HepG2 (cell line): ENCODE measurements around the gene MATN1. TPM values are rescaled to one million over a fixed set of nuclear protein-coding genes. Genes with fewer than 3 reads are reported as not detected.

ENCODE experiments used
- BHLHE40 ChIP-seq: IDR thresholded peaks from 2 replicates; pipeline ENCODE4 v1.6.1; 2011; ENCODE audit warnings: low read length, improper control_type of control experiment
- BRD4 ChIP-seq: sonication (generic); formaldehyde crosslinking; IDR thresholded peaks from 2 replicates; pipeline ENCODE4 v1.4.0; 2020; ENCODE audit warnings: missing genetic modification reagents
- CAMTA2 ChIP-seq: sonication (generic); formaldehyde crosslinking; IDR thresholded peaks from 2 replicates; pipeline ENCODE4 v1.4.0; 2020; ENCODE audit warnings: mild to moderate bottlenecking, missing genetic modification reagents, borderline replicate concordance
- CBFB ChIP-seq: sonication (generic); formaldehyde crosslinking; IDR thresholded peaks from 2 replicates; pipeline ENCODE4 v1.4.0; 2020; ENCODE audit warnings: missing genetic modification reagents
- CEBPB ChIP-seq: IDR thresholded peaks from 2 replicates; pipeline ENCODE4 v1.6.1; 2011; ENCODE audit warnings: low read depth, low read length, improper control_type of control experiment, borderline replicate concordance
- FOXA3 ChIP-seq: IDR thresholded peaks from 2 replicates; pipeline ENCODE4 v1.6.1; 2016; ENCODE audit warnings: missing genetic modification reagents, missing compliant biosample characterization
- HHEX ChIP-seq: IDR thresholded peaks from 2 replicates; pipeline ENCODE4 v1.6.1; 2016; ENCODE audit warnings: control low read depth
- ISX ChIP-seq: sonication (generic); formaldehyde crosslinking; conservative IDR thresholded peaks from 2 replicates; pipeline ENCODE4 v1.5.0; 2020; ENCODE audit warnings: missing genetic modification reagents
- MAFG ChIP-seq: sonication (generic); formaldehyde crosslinking; IDR thresholded peaks from 2 replicates; pipeline ENCODE4 v1.5.1; 2020; ENCODE audit warnings: mild to moderate bottlenecking, missing genetic modification reagents
- RNF2 ChIP-seq: fragments of 450-650 bp; conservative IDR thresholded peaks from 2 replicates; pipeline ENCODE4 v1.6.1; 2016; ENCODE audit warnings: low read depth
- SP1 ChIP-seq, 2 experiments: fragments of 450-650 bp in 1 of 2; sonication (generic) in 1 of 2; formaldehyde crosslinking in 1 of 2; IDR thresholded peaks; 2 replicates each; pipeline versions ENCODE4 v1.4.0 to v1.6.1; 2016 to 2020; ENCODE audit warnings: missing genetic modification reagents in 1 of 2
- YY1 ChIP-seq: IDR thresholded peaks from 2 replicates; pipeline ENCODE4 v1.6.1; 2011; ENCODE audit warnings: low read length, low read depth, moderate library complexity, mild to moderate bottlenecking; ENCODE audit not compliant: insufficient read depth, insufficient replicate concordance
- ZBTB20 ChIP-seq: sonication (generic); formaldehyde crosslinking; IDR thresholded peaks from 2 replicates; pipeline ENCODE4 v1.8.1; 2023; ENCODE audit warnings: missing genetic modification reagents, low read depth, mild to moderate bottlenecking, borderline replicate concordance
- ZMYM2 ChIP-seq: sonication (generic); formaldehyde crosslinking; IDR thresholded peaks from 2 replicates; pipeline ENCODE4 v1.8.0; 2022; ENCODE audit warnings: mild to moderate bottlenecking, missing genetic modification reagents
- ZNF552 ChIP-seq: sonication (generic); formaldehyde crosslinking; IDR thresholded peaks from 2 replicates; pipeline ENCODE4 v1.9.0; 2022; ENCODE audit warnings: missing genetic modification reagents, mild to moderate bottlenecking, borderline replicate concordance
- ZNF775 ChIP-seq: sonication (generic); formaldehyde crosslinking; IDR thresholded peaks from 2 replicates; pipeline ENCODE4 v1.4.0; 2020; ENCODE audit warnings: missing genetic modification reagents, mild to moderate bottlenecking, moderate library complexity, borderline replicate concordance
- ZNF780A ChIP-seq: sonication (generic); formaldehyde crosslinking; IDR thresholded peaks from 2 replicates; pipeline ENCODE4 v1.8.0; 2022; ENCODE audit warnings: mild to moderate bottlenecking, missing genetic modification reagents, moderate library complexity
- polyA plus RNA-seq, 8 experiments: library from polyadenylated mRNA; depleted of rRNA in 3 of 8; stranded (reverse) in 7 of 8; unstranded in 1 of 8; fragments of >200 nt; fragmentation: Illumina TruSeq in 4 of 8; extraction: Trizol in 4 of 8; gene quantifications; 2 replicates each; pipeline versions ENCODE4 v1.2.1 to v1.2.3, GENCODE V29; 2011 to 2016; ENCODE audit warnings: low read depth in 4 of 8, missing spikeins in 1 of 8, mixed read lengths in 1 of 8; ENCODE audit not compliant: insufficient read depth in 1 of 8
- total RNA-seq, 5 experiments: library from RNA; depleted of rRNA; stranded (reverse); fragments of >200 nt; fragmentation: Illumina TruSeq; extraction: Trizol; gene quantifications; 2 replicates each; pipeline ENCODE4 v1.2.3, GENCODE V29; 2016; ENCODE audit warnings: low read depth in 1 of 5
- TF ChIP-seq, protein P1 (sequence below): sonication (generic); formaldehyde crosslinking; IDR thresholded peaks from 2 replicates; pipeline ENCODE4 v1.5.0; 2020; ENCODE audit warnings: mild to moderate bottlenecking, missing genetic modification reagents, borderline replicate concordance
- TF ChIP-seq, protein P2 (sequence below): IDR thresholded peaks from 2 replicates; pipeline ENCODE4 v1.6.1; 2016; ENCODE audit warnings: low read depth, control low read depth
- TF ChIP-seq, protein P3 (sequence below): sonication (generic); formaldehyde crosslinking; IDR thresholded peaks from 2 replicates; pipeline ENCODE4 v1.4.0; 2020; ENCODE audit warnings: missing genetic modification reagents, borderline replicate concordance

The MATN1 gene
- total and polyA plus RNA-seq, 2 of the 13 experiments (the other 11 are each of a cell fraction or from before 2014, with no cell fraction given) = 0.04 to 0.05 TPM

DNA sequence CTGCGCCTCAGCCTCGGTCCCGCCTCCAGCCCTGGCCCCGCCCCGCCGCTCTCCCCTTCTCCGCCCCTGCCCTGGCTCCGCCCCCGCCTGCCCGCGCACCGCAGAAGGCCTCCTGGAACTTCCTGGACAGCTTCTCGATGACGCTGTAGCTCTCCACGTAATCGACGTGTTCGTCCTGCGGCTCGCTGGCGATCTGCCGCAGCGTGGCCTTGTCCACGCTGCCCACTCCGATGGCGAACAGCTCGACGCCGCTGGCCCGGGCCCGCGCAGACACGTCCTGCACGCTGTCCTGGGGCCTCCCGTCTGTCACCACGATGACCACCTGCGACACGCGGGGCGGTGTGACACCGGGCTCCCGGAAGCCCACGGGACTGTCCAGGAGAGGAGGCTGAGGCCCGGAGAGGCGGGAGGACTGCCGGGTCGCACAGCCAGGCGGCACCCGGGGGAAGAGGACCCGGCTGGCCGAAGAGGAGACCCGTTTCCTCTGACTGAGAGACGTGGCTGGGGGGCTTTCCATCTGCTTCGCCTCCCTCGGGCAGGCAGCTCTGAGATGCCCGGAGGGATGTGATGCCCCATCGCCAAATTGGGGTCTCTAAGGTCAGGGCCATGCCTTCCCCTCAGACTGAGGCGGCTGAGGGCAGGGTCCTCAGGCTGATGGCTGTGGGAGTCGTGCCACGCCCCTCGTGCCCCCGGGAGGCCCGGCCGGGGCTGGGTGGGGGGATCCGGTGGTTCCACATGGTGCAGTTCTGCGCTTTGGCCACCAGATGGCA lies 4.6 kb downstream of the MATN1 start (continued):
- TF ChIP-seq ISX (CRISPR knock-in tag) (peak; percentile 70; the same call in 1 of the 2 replicates), CAMTA2 (CRISPR knock-in tag) (peak; percentile 80; the same call in 1 of the 2 replicates), HHEX (CRISPR knock-in tag) (no peak), RNF2 (peak; percentile 97), ZNF775 (CRISPR knock-in tag) (peak; percentile 80; the same call in 1 of the 2 replicates), SP1 (IDR thresholded peaks at IDR 0.05) (no peak), SP1 (CRISPR knock-in tag; IDR thresholded peaks at IDR 0.05) (no peak), ZMYM2 (peak; percentile 88), CEBPB (no peak), MAFG (CRISPR knock-in tag) (no peak), YY1 (no peak), ZBTB20 (CRISPR knock-in tag) (no peak; the same call in 1 of the 2 replicates), BHLHE40 (0 out of 2 replicates have a peak, but pooled peaks have one; percentile 14), CBFB (CRISPR knock-in tag) (peak; percentile 40; the same call in 1 of the 2 replicates), ZNF780A (CRISPR knock-in tag) (no peak; the same call in 1 of the 2 replicates), BRD4 (CRISPR knock-in tag) (no peak), FOXA3 (CRISPR knock-in tag) (no peak; the same call in none of the 2 replicates), ZNF552 (CRISPR knock-in tag) (peak; percentile 54; the same call in 1 of the 2 replicates)
- TF ChIP-seq, protein P1, sequence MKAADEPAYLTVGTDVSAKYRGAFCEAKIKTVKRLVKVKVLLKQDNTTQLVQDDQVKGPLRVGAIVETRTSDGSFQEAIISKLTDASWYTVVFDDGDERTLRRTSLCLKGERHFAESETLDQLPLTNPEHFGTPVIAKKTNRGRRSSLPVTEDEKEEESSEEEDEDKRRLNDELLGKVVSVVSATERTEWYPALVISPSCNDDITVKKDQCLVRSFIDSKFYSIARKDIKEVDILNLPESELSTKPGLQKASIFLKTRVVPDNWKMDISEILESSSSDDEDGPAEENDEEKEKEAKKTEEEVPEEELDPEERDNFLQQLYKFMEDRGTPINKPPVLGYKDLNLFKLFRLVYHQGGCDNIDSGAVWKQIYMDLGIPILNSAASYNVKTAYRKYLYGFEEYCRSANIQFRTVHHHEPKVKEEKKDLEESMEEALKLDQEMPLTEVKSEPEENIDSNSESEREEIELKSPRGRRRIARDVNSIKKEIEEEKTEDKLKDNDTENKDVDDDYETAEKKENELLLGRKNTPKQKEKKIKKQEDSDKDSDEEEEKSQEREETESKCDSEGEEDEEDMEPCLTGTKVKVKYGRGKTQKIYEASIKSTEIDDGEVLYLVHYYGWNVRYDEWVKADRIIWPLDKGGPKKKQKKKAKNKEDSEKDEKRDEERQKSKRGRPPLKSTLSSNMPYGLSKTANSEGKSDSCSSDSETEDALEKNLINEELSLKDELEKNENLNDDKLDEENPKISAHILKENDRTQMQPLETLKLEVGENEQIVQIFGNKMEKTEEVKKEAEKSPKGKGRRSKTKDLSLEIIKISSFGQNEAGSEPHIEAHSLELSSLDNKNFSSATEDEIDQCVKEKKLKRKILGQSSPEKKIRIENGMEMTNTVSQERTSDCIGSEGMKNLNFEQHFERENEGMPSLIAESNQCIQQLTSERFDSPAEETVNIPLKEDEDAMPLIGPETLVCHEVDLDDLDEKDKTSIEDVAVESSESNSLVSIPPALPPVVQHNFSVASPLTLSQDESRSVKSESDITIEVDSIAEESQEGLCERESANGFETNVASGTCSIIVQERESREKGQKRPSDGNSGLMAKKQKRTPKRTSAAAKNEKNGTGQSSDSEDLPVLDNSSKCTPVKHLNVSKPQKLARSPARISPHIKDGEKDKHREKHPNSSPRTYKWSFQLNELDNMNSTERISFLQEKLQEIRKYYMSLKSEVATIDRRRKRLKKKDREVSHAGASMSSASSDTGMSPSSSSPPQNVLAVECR = peak; percentile 66; the same call in 1 of the 2 replicates
- TF ChIP-seq, protein P2, sequence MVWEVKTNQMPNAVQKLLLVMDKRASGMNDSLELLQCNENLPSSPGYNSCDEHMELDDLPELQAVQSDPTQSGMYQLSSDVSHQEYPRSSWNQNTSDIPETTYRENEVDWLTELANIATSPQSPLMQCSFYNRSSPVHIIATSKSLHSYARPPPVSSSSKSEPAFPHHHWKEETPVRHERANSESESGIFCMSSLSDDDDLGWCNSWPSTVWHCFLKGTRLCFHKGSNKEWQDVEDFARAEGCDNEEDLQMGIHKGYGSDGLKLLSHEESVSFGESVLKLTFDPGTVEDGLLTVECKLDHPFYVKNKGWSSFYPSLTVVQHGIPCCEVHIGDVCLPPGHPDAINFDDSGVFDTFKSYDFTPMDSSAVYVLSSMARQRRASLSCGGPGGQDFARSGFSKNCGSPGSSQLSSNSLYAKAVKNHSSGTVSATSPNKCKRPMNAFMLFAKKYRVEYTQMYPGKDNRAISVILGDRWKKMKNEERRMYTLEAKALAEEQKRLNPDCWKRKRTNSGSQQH (CRISPR knock-in tag) = peak; percentile 51; the same call in 1 of the 2 replicates
- TF ChIP-seq, protein P3, sequence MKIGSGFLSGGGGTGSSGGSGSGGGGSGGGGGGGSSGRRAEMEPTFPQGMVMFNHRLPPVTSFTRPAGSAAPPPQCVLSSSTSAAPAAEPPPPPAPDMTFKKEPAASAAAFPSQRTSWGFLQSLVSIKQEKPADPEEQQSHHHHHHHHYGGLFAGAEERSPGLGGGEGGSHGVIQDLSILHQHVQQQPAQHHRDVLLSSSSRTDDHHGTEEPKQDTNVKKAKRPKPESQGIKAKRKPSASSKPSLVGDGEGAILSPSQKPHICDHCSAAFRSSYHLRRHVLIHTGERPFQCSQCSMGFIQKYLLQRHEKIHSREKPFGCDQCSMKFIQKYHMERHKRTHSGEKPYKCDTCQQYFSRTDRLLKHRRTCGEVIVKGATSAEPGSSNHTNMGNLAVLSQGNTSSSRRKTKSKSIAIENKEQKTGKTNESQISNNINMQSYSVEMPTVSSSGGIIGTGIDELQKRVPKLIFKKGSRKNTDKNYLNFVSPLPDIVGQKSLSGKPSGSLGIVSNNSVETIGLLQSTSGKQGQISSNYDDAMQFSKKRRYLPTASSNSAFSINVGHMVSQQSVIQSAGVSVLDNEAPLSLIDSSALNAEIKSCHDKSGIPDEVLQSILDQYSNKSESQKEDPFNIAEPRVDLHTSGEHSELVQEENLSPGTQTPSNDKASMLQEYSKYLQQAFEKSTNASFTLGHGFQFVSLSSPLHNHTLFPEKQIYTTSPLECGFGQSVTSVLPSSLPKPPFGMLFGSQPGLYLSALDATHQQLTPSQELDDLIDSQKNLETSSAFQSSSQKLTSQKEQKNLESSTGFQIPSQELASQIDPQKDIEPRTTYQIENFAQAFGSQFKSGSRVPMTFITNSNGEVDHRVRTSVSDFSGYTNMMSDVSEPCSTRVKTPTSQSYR (CRISPR knock-in tag) = peak; percentile 25; the same call in 1 of the 2 replicates
